Endodermal cell (in vitro differentiated cells): ENCODE results near the gene TUB. TPM values are rescaled to one million over a fixed set of nuclear protein-coding genes. Genes with fewer than 3 reads are reported as not detected.

Experiments
- DNase-seq: peaks from one replicate; pipeline ENCODE4 v3.0.0-alpha.2; 2017
- H3K27ac ChIP-seq: 2 replicates; pipeline ENCODE4 v1.5.1; 2013; ENCODE audit warnings: mild to moderate bottlenecking, low read depth, low read length, moderate library complexity
- H3K27me3 ChIP-seq: 2 replicates; pipeline ENCODE4 v1.6.1; 2013; ENCODE audit warnings: mild to moderate bottlenecking, low read length, moderate library complexity; ENCODE audit not compliant: insufficient read depth, control insufficient read depth, poor library complexity, severe bottlenecking
- H3K36me3 ChIP-seq: 2 replicates; pipeline ENCODE4 v1.7.0; 2013; ENCODE audit warnings: mild to moderate bottlenecking, low read length, moderate library complexity; ENCODE audit not compliant: control insufficient read depth, insufficient read depth
- H3K4me1 ChIP-seq: one replicate; pipeline ENCODE4 v1.7.0; 2013; ENCODE audit warnings: low read length; ENCODE audit not compliant: control insufficient read depth, insufficient read depth
- H3K4me3 ChIP-seq: 2 replicates; pipeline ENCODE4 v1.5.1; 2013; ENCODE audit warnings: mild to moderate bottlenecking, low read length, moderate library complexity
- H3K9ac ChIP-seq: 2 replicates; pipeline ENCODE4 v1.6.1; 2013; ENCODE audit warnings: mild to moderate bottlenecking, low read length, moderate library complexity; ENCODE audit not compliant: poor library complexity, severe bottlenecking; ENCODE audit errors: extremely low read depth
- H3K9me3 ChIP-seq: 2 replicates; pipeline ENCODE4 v1.6.1; 2013; ENCODE audit warnings: mild to moderate bottlenecking, low read length, moderate library complexity; ENCODE audit not compliant: control insufficient read depth
- H3K27ac Mint-ChIP-seq: 2 replicates; pipeline ENCODE4 v1.8.0; 2020; ENCODE audit warnings: mixed read lengths
- H3K27me3 Mint-ChIP-seq: 2 replicates; pipeline ENCODE4 v1.8.0; 2021; ENCODE audit warnings: mild to moderate bottlenecking, mixed read lengths; ENCODE audit not compliant: insufficient read depth
- H3K36me3 Mint-ChIP-seq: 2 replicates; pipeline ENCODE4 v1.8.0; 2020; ENCODE audit warnings: low read depth, mixed read lengths
- H3K4me1 Mint-ChIP-seq: 2 replicates; pipeline ENCODE4 v1.8.0; 2020; ENCODE audit warnings: mixed read lengths
- H3K4me3 Mint-ChIP-seq: 2 replicates; pipeline ENCODE4 v1.8.0; 2020; ENCODE audit warnings: mild to moderate bottlenecking, moderate library complexity, mixed read lengths
- H3K9me3 Mint-ChIP-seq: 2 replicates; pipeline ENCODE4 v1.8.0; 2020; ENCODE audit warnings: mild to moderate bottlenecking, mixed read lengths
- CTCF ChIP-seq: fragments of 200-600 bp; sonication (generic); conservative IDR thresholded peaks from 2 replicates; pipeline ENCODE4 v1.5.0; 2021; ENCODE audit warnings: antibody characterized with exemption, mild to moderate bottlenecking
- WGBS, 2 experiments: methylation state at CpG; one replicate each; pipeline versions ENCODE4 v1.1.5 to v1.1.7; 2013; ENCODE audit warnings: missing lambda C conversion rate in 2 of 2, mixed read lengths in 1 of 2; ENCODE audit not compliant: insufficient coverage in 1 of 2, insufficient read length in 1 of 2; 5-methylcytosine and 5-hydroxymethylcytosine counted together
- total RNA-seq, 2 donors: library from RNA; stranded (reverse); fragmentation: NEBNext Ultra II Directional in 1 of 2; extraction: Animal tissue kit (Norgen Biotek cat#: 25700) in 1 of 2; gene quantifications; 2 replicates in 1 of 2; 3 replicates in 1 of 2; pipeline ENCODE4 v1.2.1, GENCODE V29; 2021

Gene TUB
- total RNA-seq, 2 donors from 2014 or later = 15.8 to 29.9 TPM

GRCh38 chr11:8058216-8058615 is 22.8 kb upstream of the TUB start:
- Histone ChIP-seq H3K36me3 (no peaks in the 10 kb centered on the region), H3K27me3 (no peaks in the 10 kb centered on the region), H3K9me3 (no peaks in the 10 kb centered on the region), H3K27ac (no peak overlapping the region), H3K4me3 (no peak overlapping the region), H3K9ac (no peak overlapping the region), H3K4me1 (no peaks in the 10 kb centered on the region)
- H3K27me3 Mint-ChIP-seq = no peaks in the 10 kb centered on the region
- DNase-seq = no peak
- TF ChIP-seq CTCF = no peak
- WGBS, 2 experiments = 97 to 98% methylated on average over 7 to 8 of the region's 9 CpGs
- no peak overlapping the region for H3K4me3 Mint-ChIP-seq
- H3K4me1 Mint-ChIP-seq = peaks cover 13% of the 10 kb centered on the region
- H3K27ac Mint-ChIP-seq = no peak overlapping the region
- H3K9me3 Mint-ChIP-seq = no peaks in the 10 kb centered on the region
- H3K36me3 Mint-ChIP-seq = no peaks in the 10 kb centered on the region

DNA sequence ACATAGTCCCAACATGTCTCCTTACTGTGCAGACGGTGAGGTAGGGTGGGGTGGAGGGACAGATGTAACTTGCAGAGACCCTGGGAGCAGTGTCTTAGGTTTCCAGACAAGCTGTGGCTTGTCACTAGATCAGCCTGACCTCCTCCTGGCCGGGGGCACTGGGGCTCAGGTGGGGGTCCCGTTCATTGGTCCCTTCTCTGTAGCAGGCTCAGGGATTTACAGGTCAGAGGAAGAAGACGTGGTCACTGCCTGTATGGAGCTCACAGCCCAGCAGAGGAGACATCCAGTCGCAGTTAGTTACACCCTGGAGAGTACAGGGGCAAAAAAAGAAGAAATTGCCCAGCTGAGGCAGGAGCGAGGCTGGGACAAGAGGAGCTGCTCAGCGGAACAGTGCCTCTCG is 22.0 kb upstream of the TUB start:
- no peak overlapping the region for H3K4me3 ChIP-seq
- H3K9ac ChIP-seq = no peak overlapping the region
- no peak for TF ChIP-seq CTCF
- H3K36me3 ChIP-seq = no peaks in the 10 kb centered on the region
- 92% methylated on average over 4 to 8 of the region's 8 CpGs for WGBS, 2 experiments
- no peak for DNase-seq
- no peak overlapping the region for H3K4me3 Mint-ChIP-seq
- no peaks in the 10 kb centered on the region for H3K4me1 ChIP-seq
- H3K27me3 ChIP-seq = no peaks in the 10 kb centered on the region
- no peak overlapping the region for H3K27ac Mint-ChIP-seq
- no peaks in the 10 kb centered on the region for H3K27me3 Mint-ChIP-seq
- no peak overlapping the region for H3K27ac ChIP-seq
- H3K9me3 Mint-ChIP-seq = no peaks in the 10 kb centered on the region
- H3K9me3 ChIP-seq = no peaks in the 10 kb centered on the region
- no peaks in the 10 kb centered on the region for H3K36me3 Mint-ChIP-seq
- peaks cover 13% of the 10 kb centered on the region for H3K4me1 Mint-ChIP-seq

GRCh38 chr11:8059571-8060011 is 21.4 kb upstream of the TUB start:
- Histone ChIP-seq H3K9ac (no peak overlapping the region), H3K27ac (no peak overlapping the region), H3K4me1 (no peaks in the 10 kb centered on the region), H3K9me3 (no peaks in the 10 kb centered on the region), H3K27me3 (no peaks in the 10 kb centered on the region), H3K4me3 (no peak overlapping the region), H3K36me3 (no peaks in the 10 kb centered on the region)
- H3K36me3 Mint-ChIP-seq = no peaks in the 10 kb centered on the region
- peaks cover 1% of the 10 kb centered on the region for H3K27me3 Mint-ChIP-seq
- DNase-seq = peak; percentile 60
- no peak overlapping the region for H3K27ac Mint-ChIP-seq
- TF ChIP-seq CTCF = no peak
- WGBS, 2 experiments = 75 to 79% methylated on average over 10 of the region's 10 CpGs
- H3K9me3 Mint-ChIP-seq = no peaks in the 10 kb centered on the region
- no peak overlapping the region for H3K4me3 Mint-ChIP-seq
- peaks cover 13% of the 10 kb centered on the region for H3K4me1 Mint-ChIP-seq
